ENCODE data around the gene OR2T8. TPM values are rescaled to one million over a fixed set of nuclear protein-coding genes. Genes with fewer than 3 reads are reported as not detected.

OR2T8 gene
- total and polyA plus RNA-seq, 4 donors, result 0.70 TPM; not detected in 3

DNA sequence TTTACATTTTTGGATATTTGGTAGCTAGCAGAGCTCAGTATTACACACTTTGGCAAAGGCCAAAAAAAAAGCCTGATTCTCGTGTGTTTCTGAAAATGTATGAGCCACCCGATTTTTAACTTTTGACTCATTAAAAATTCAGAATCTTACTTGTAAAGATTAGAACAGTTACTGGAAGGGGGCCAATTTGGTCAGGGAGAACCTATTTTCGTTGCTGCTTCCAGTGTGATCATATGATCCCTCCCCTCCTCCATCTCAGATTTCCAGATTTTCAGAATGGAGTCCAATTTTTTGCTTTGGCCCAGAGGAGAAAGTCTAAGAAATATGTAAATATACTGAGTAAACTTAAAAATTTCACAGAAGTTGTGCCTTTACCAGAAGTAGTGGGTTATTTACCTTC, 41.7 kb downstream of the OR2T8 start (continued):
- TF ChIP-seq EGR1 (IDR thresholded peaks at IDR 0.05; ENCODE audit: low read depth in 2 of 2) (no peak), SP1 (IDR thresholded peaks at IDR 0.05) (no peak), TAF1 (conservative IDR thresholded peaks at IDR 0.05) (no peak)

- H3K4me3 ChIP-seq (ENCODE audit: low read depth in 1 of 3, low read length in 3 of 3), result no peak overlapping the region
- no peak overlapping the region for H3K27ac ChIP-seq (ENCODE audit: low read depth in 1 of 2, low read length in 2 of 2)
- H3K9me3 ChIP-seq (ENCODE audit: control insufficient read depth in 4 of 4, low read length in 3 of 4), result peaks cover 0 to 4% (median 0%) of the 10 kb centered on the region in 4 donors
- no peak for DNase-seq (ENCODE audit: low spot score)
- H3K4me1 ChIP-seq (ENCODE audit: control insufficient read depth in 4 of 4, insufficient read depth in 4 of 4, low read length in 3 of 4), result no peaks in the 10 kb centered on the region
- 59% methylated on average over 4 of the region's 4 CpGs for WGBS
- no peak overlapping the region for H3K9ac ChIP-seq (ENCODE audit: low read depth in 1 of 2, low read length in 2 of 2)
- no peaks in the 10 kb centered on the region for H3K27me3 ChIP-seq (ENCODE audit: control insufficient read depth in 4 of 4, insufficient read depth in 4 of 4, low read length in 3 of 4)
- no peaks in the 10 kb centered on the region for H3K36me3 ChIP-seq (ENCODE audit: control insufficient read depth in 4 of 4, insufficient read depth in 3 of 4, low read depth in 1 of 4, low read length in 3 of 4)
- TF ChIP-seq JUND (IDR thresholded peaks at IDR 0.05) (no peak), FOXA1 (IDR thresholded peaks at IDR 0.05) (no peak), TAF1 (conservative IDR thresholded peaks at IDR 0.05) (no peak), EGR1 (IDR thresholded peaks at IDR 0.05; ENCODE audit: low read depth in 2 of 2) (no peak), RXRA (IDR thresholded peaks at IDR 0.05) (no peak), NR2F2 (IDR thresholded peaks at IDR 0.05) (no peak)
- TF ChIP-seq, protein P1, sequence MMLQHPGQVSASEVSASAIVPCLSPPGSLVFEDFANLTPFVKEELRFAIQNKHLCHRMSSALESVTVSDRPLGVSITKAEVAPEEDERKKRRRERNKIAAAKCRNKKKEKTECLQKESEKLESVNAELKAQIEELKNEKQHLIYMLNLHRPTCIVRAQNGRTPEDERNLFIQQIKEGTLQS (IDR thresholded peaks at IDR 0.05), result no peak
- TF ChIP-seq, protein P2, sequence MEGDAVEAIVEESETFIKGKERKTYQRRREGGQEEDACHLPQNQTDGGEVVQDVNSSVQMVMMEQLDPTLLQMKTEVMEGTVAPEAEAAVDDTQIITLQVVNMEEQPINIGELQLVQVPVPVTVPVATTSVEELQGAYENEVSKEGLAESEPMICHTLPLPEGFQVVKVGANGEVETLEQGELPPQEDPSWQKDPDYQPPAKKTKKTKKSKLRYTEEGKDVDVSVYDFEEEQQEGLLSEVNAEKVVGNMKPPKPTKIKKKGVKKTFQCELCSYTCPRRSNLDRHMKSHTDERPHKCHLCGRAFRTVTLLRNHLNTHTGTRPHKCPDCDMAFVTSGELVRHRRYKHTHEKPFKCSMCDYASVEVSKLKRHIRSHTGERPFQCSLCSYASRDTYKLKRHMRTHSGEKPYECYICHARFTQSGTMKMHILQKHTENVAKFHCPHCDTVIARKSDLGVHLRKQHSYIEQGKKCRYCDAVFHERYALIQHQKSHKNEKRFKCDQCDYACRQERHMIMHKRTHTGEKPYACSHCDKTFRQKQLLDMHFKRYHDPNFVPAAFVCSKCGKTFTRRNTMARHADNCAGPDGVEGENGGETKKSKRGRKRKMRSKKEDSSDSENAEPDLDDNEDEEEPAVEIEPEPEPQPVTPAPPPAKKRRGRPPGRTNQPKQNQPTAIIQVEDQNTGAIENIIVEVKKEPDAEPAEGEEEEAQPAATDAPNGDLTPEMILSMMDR (IDR thresholded peaks at IDR 0.05; ENCODE audit: low read depth, low read length, missing input control), result no peak
Measured at GRCh38 chr1:247962911-247963588, 43.0 kb downstream of the OR2T8 start.

- Histone ChIP-seq H3K4me1 (ENCODE audit: control insufficient read depth in 4 of 4, insufficient read depth in 4 of 4, low read length in 3 of 4) (no peaks in the 10 kb centered on the region), H3K9ac (ENCODE audit: low read depth in 1 of 2, low read length in 2 of 2) (no peak within 1 kb of the TSS), H3K27me3 (ENCODE audit: control insufficient read depth in 4 of 4, insufficient read depth in 4 of 4, low read length in 3 of 4) (no peaks in the 10 kb centered on the region), H3K27ac (ENCODE audit: low read depth in 1 of 2, low read length in 2 of 2) (no peak within 1 kb of the TSS), H3K36me3 (ENCODE audit: control insufficient read depth in 4 of 4, insufficient read depth in 3 of 4, low read depth in 1 of 4, low read length in 3 of 4) (no peaks in the 10 kb centered on the region), H3K9me3 (ENCODE audit: control insufficient read depth in 4 of 4, low read length in 3 of 4) (peaks cover 0 to 4% (median 0%) of the 10 kb centered on the region in 4 donors), H3K4me3 (ENCODE audit: low read depth in 1 of 3, low read length in 3 of 3) (no peak within 1 kb of the TSS)
- WGBS, result 73% methylated on average over 2 of the region's 2 CpGs
- no peak for TF ChIP-seq FOXA2 (IDR thresholded peaks at IDR 0.05)
- TF ChIP-seq NR2F2 (IDR thresholded peaks at IDR 0.05), result no peak
- DNase-seq (ENCODE audit: low spot score), result no peak
Measured at GRCh38 chr1:247964933-247965332, 44.9 kb downstream of the OR2T8 start, which contains the start of gene OR2AK2. Gene OR2AK2 (plus strand): TSS chr1:247965233. CDS start chr1:247965377, 144 bp downstream.

- 63% methylated on average over 5 of the region's 5 CpGs for WGBS
- Histone ChIP-seq H3K9me3 (ENCODE audit: control insufficient read depth in 4 of 4, low read length in 3 of 4) (peaks cover 0 to 4% (median 0%) of the 10 kb centered on the region in 4 donors), H3K4me3 (ENCODE audit: low read depth in 1 of 3, low read length in 3 of 3) (no peak overlapping the region), H3K27me3 (ENCODE audit: control insufficient read depth in 4 of 4, insufficient read depth in 4 of 4, low read length in 3 of 4) (no peaks in the 10 kb centered on the region), H3K9ac (ENCODE audit: low read depth in 1 of 2, low read length in 2 of 2) (no peak overlapping the region), H3K36me3 (ENCODE audit: control insufficient read depth in 4 of 4, insufficient read depth in 3 of 4, low read depth in 1 of 4, low read length in 3 of 4) (no peaks in the 10 kb centered on the region), H3K4me1 (ENCODE audit: control insufficient read depth in 4 of 4, insufficient read depth in 4 of 4, low read length in 3 of 4) (no peaks in the 10 kb centered on the region), H3K27ac (ENCODE audit: low read depth in 1 of 2, low read length in 2 of 2) (no peak overlapping the region)
- DNase-seq (ENCODE audit: low spot score), result no peak
- TF ChIP-seq HNF4G (IDR thresholded peaks at IDR 0.05) (no peak), JUND (IDR thresholded peaks at IDR 0.05) (no peak), RAD21 (IDR thresholded peaks at IDR 0.05) (no peak), YY1 (IDR thresholded peaks at IDR 0.05) (no peak), HNF4A (conservative IDR thresholded peaks at IDR 0.05) (no peak)
- TF ChIP-seq, protein P1 (IDR thresholded peaks at IDR 0.05), result no peak
- TF ChIP-seq, protein P3, sequence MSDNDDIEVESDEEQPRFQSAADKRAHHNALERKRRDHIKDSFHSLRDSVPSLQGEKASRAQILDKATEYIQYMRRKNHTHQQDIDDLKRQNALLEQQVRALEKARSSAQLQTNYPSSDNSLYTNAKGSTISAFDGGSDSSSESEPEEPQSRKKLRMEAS (IDR thresholded peaks at IDR 0.05), result no peak
Measured at GRCh38 chr1:247966532-247967204, 46.6 kb downstream of the OR2T8 start.

All from liver (tissue), 9 donors.